Smooth muscle cell (in vitro differentiated cells): ENCODE data around the gene CAMK1D. TPM values are rescaled to one million over a fixed set of nuclear protein-coding genes. Genes with fewer than 3 reads are reported as not detected.
"Not testable (repeated sequence)": the region's sequence is repeated elsewhere in the genome, so short reads cannot be mapped to it uniquely, and the experiment has no call there.

Experiments used
- DNase-seq: peaks from one replicate; lab custom pipeline; 2025; ENCODE audit not compliant: unreplicated experiment; lab: John Stamatoyannopoulos, UW
- H2AFZ ChIP-seq: fragments of 200-600 bp; sonication (generic); 2 replicates; pipeline ENCODE4 v1.6.0; 2016; ENCODE audit warnings: antibody characterized with exemption, low read depth, mild to moderate bottlenecking
- H3F3A ChIP-seq: fragments of 200-600 bp; sonication (generic); 2 replicates; pipeline ENCODE4 v1.6.0; 2017; ENCODE audit warnings: antibody characterized with exemption, low read depth
- H3K27ac ChIP-seq: fragments of 200-600 bp; sonication (generic); 2 replicates; pipeline ENCODE4 v1.5.1; 2016; ENCODE audit warnings: low read depth, mild to moderate bottlenecking
- H3K27me3 ChIP-seq: fragments of 200-600 bp; sonication (generic); 2 replicates; pipeline ENCODE4 v1.6.1; 2016; ENCODE audit warnings: low read depth, mild to moderate bottlenecking
- H3K36me3 ChIP-seq: fragments of 200-600 bp; sonication (generic); 2 replicates; pipeline ENCODE4 v1.5.1; 2016; ENCODE audit warnings: low read depth
- H3K4me1 ChIP-seq: fragments of 200-600 bp; sonication (generic); 2 replicates; pipeline ENCODE4 v1.5.1; 2016; ENCODE audit warnings: low read depth
- H3K4me2 ChIP-seq: fragments of 200-600 bp; sonication (generic); 2 replicates; pipeline ENCODE4 v1.6.0; 2016; ENCODE audit warnings: mild to moderate bottlenecking
- H3K4me3 ChIP-seq: fragments of 200-600 bp; sonication (generic); 2 replicates; pipeline ENCODE4 v1.5.1; 2016; ENCODE audit warnings: mild to moderate bottlenecking
- H3K79me2 ChIP-seq: fragments of 200-600 bp; sonication (generic); 2 replicates; pipeline ENCODE4 v1.6.0; 2016; ENCODE audit warnings: low read depth, mild to moderate bottlenecking
- H3K9ac ChIP-seq: fragments of 200-600 bp; sonication (generic); 2 replicates; pipeline ENCODE4 v1.6.0; 2016; ENCODE audit warnings: low read depth
- H3K9me3 ChIP-seq: fragments of 200-600 bp; sonication (generic); replicated peaks from 2 replicates; pipeline ENCODE4 v1.5.1; 2016; ENCODE audit warnings: low read depth
- H4K20me1 ChIP-seq: fragments of 200-600 bp; sonication (generic); 2 replicates; pipeline ENCODE4 v1.6.0; 2016; ENCODE audit warnings: low read depth
- CTCF ChIP-seq: fragments of 200-600 bp; sonication (generic); IDR thresholded peaks from 2 replicates; pipeline ENCODE4 v1.5.1; 2017; ENCODE audit warnings: borderline replicate concordance, mild to moderate bottlenecking, antibody characterized with exemption; ENCODE audit not compliant: insufficient read depth, poor library complexity, severe bottlenecking
- WGBS: methylation state at CpG from one replicate; pipeline ENCODE4 v1.1.7; 2016; ENCODE audit warnings: low lambda C conversion rate; 5-methylcytosine and 5-hydroxymethylcytosine counted together
- polyA plus RNA-seq: library from polyadenylated mRNA; unstranded; fragments of >200 nt; fragmentation: Nextera tagmentation; extraction: Ambion mirVana; gene quantifications from 2 replicates; pipeline ENCODE4 v1.2.1, GENCODE V29; 2016
- total RNA-seq: library from RNA; depleted of rRNA; stranded (reverse); fragments of >200 nt; gene quantifications from 2 replicates; pipeline ENCODE4 v1.2.3, GENCODE V29; 2014

Gene CAMK1D
- total and polyA plus RNA-seq, 2 experiments from 2014 or later = 1.6 to 2.3 TPM

GRCh38 chr10:12735843-12736462, 386.6 kb downstream of the CAMK1D start:
- Histone ChIP-seq H3K4me2 (no peak overlapping the region), H3F3A (no peaks in the 10 kb centered on the region), H3K27me3 (no peaks in the 10 kb centered on the region), H3K9ac (no peak overlapping the region), H3K9me3 (no peaks in the 10 kb centered on the region), H2AFZ (no peak overlapping the region), H3K4me3 (no peak overlapping the region), H4K20me1 (no peaks in the 10 kb centered on the region), H3K27ac (no peak overlapping the region), H3K4me1 (no peaks in the 10 kb centered on the region), H3K36me3 (no peaks in the 10 kb centered on the region), H3K79me2 (no peaks in the 10 kb centered on the region)
- TF ChIP-seq CTCF = no peak
- no peak for DNase-seq
- 84% methylated on average over 9 of the region's 9 CpGs for WGBS

- Histone ChIP-seq H3K9ac (no peak overlapping the region), H3K4me2 (no peak overlapping the region), H3K36me3 (no peaks in the 10 kb centered on the region), H3K27ac (no peak overlapping the region), H3K27me3 (no peaks in the 10 kb centered on the region), H3K4me3 (no peak overlapping the region), H3K4me1 (no peaks in the 10 kb centered on the region), H3F3A (no peaks in the 10 kb centered on the region), H2AFZ (no peak overlapping the region), H3K9me3 (no peaks in the 10 kb centered on the region), H4K20me1 (no peaks in the 10 kb centered on the region), H3K79me2 (no peaks in the 10 kb centered on the region)
- DNase-seq = no peak
- TF ChIP-seq CTCF = no peak
- WGBS = 82% methylated on average over 3 of the region's 3 CpGs
These were observed 391.5 kb downstream of the CAMK1D start for GRCh38 chr10:12740813-12741212.

GRCh38 chr10:12741360-12741804, 392.0 kb downstream of the CAMK1D start:
- Histone ChIP-seq H3K4me3 (no peak overlapping the region), H3K36me3 (no peaks in the 10 kb centered on the region), H3K9ac (no peak overlapping the region), H3F3A (no peaks in the 10 kb centered on the region), H3K4me2 (no peak overlapping the region), H2AFZ (no peak overlapping the region), H3K4me1 (no peaks in the 10 kb centered on the region), H3K27me3 (no peaks in the 10 kb centered on the region), H3K79me2 (no peaks in the 10 kb centered on the region), H3K27ac (no peak overlapping the region), H3K9me3 (no peaks in the 10 kb centered on the region), H4K20me1 (no peaks in the 10 kb centered on the region)
- no peak for DNase-seq
- 91% methylated on average over 8 of the region's 8 CpGs for WGBS
- no peak for TF ChIP-seq CTCF

GRCh38 chr10:12742771-12743170, 393.4 kb downstream of the CAMK1D start:
- no peaks in the 10 kb centered on the region for H3K79me2 ChIP-seq
- H3F3A ChIP-seq = no peaks in the 10 kb centered on the region

GRCh38 chr10:12743466-12743865, 394.1 kb downstream of the CAMK1D start:
- not testable (repeated sequence) for H3K27me3 ChIP-seq, H2AFZ ChIP-seq, H3K4me2 ChIP-seq, H3K36me3 ChIP-seq, H4K20me1 ChIP-seq, H3K4me1 ChIP-seq, H3F3A ChIP-seq, H3K27ac ChIP-seq, H3K4me3 ChIP-seq, DNase-seq, H3K79me2 ChIP-seq, H3K9me3 ChIP-seq, H3K9ac ChIP-seq
- WGBS = 85% methylated on average over 3 of the region's 3 CpGs

More at GRCh38 chr10:12742771-12743170, 393.4 kb downstream of the CAMK1D start:
- no peaks in the 10 kb centered on the region for H3K4me1 ChIP-seq
- DNase-seq = no peak
- H2AFZ ChIP-seq = no peak overlapping the region
- H3K9me3 ChIP-seq = no peaks in the 10 kb centered on the region
- no peaks in the 10 kb centered on the region for H3K27me3 ChIP-seq
- no peaks in the 10 kb centered on the region for H3K36me3 ChIP-seq
- WGBS = 92% methylated on average over 10 of the region's 10 CpGs
- H3K27ac ChIP-seq = no peak overlapping the region
- H4K20me1 ChIP-seq = no peaks in the 10 kb centered on the region
- H3K4me3 ChIP-seq = no peak overlapping the region
- TF ChIP-seq CTCF = no peak
- H3K9ac ChIP-seq = no peak overlapping the region
- no peak overlapping the region for H3K4me2 ChIP-seq
